ENCODE results near the gene CYP19A1.

The CYP19A1 gene

GRCh38 chr15:51186181-51186705 lies 152.2 kb downstream of the CYP19A1 start:
- Mint-ChIP-seq H3K27ac (peak overlapping the region in 2 of 3 experiments; percentile 22 to 31), H3K9me3 (no peaks in the 10 kb centered on the region), H3K4me3 (no peak overlapping the region), H3K27me3 (ENCODE audit: low read depth) (peaks cover 7% of the 10 kb centered on the region), H3K4me1 (peaks cover 71% of the 10 kb centered on the region), H3K36me3 (ENCODE audit: low read depth) (no peaks in the 10 kb centered on the region)
- TF ChIP-seq CTCF (IDR thresholded peaks at IDR 0.05; ENCODE audit: unreplicated experiment in 3 of 3) = no peak

GRCh38 chr15:51185213-51186159 lies 152.9 kb downstream of the CYP19A1 start:
- peak overlapping the region in 2 of 3 experiments; percentile 5 to 40 for H3K27ac Mint-ChIP-seq
- H3K4me1 Mint-ChIP-seq = peaks cover 64% of the 10 kb centered on the region

GRCh38 chr15:51184627-51185026 lies 153.8 kb downstream of the CYP19A1 start:
- peaks cover 7% of the 10 kb centered on the region for H3K27me3 Mint-ChIP-seq (ENCODE audit: low read depth)
- peaks cover 57% of the 10 kb centered on the region for H3K4me1 Mint-ChIP-seq
- peak overlapping the region in 1 of 3 experiments; percentile 40 for H3K27ac Mint-ChIP-seq
- H3K36me3 Mint-ChIP-seq (ENCODE audit: low read depth) = no peaks in the 10 kb centered on the region
- TF ChIP-seq CTCF (IDR thresholded peaks at IDR 0.05; ENCODE audit: unreplicated experiment in 3 of 3) = no peak
- no peak overlapping the region for H3K4me3 Mint-ChIP-seq
- peaks cover 2% of the 10 kb centered on the region for H3K9me3 Mint-ChIP-seq

More at GRCh38 chr15:51185213-51186159, 152.9 kb downstream of the CYP19A1 start:
- no peaks in the 10 kb centered on the region for H3K36me3 Mint-ChIP-seq (ENCODE audit: low read depth)
- H3K4me3 Mint-ChIP-seq = no peak overlapping the region
- H3K9me3 Mint-ChIP-seq = peaks cover 2% of the 10 kb centered on the region
- TF ChIP-seq CTCF (IDR thresholded peaks at IDR 0.05; ENCODE audit: unreplicated experiment in 3 of 3) = no peak
- H3K27me3 Mint-ChIP-seq (ENCODE audit: low read depth) = peaks cover 7% of the 10 kb centered on the region

- H3K36me3 Mint-ChIP-seq (ENCODE audit: low read depth) = no peaks in the 10 kb centered on the region
- H3K4me3 Mint-ChIP-seq = no peak overlapping the region
Observed at GRCh38 chr15:51183076-51183475, 155.3 kb downstream of the CYP19A1 start.

GRCh38 chr15:51181905-51182304 lies 156.5 kb downstream of the CYP19A1 start:
- Mint-ChIP-seq H3K4me3 (no peak overlapping the region), H3K27me3 (ENCODE audit: low read depth) (no peaks in the 10 kb centered on the region), H3K9me3 (peaks cover 8% of the 10 kb centered on the region), H3K27ac (no peak overlapping the region), H3K4me1 (peaks cover 35% of the 10 kb centered on the region), H3K36me3 (ENCODE audit: low read depth) (no peaks in the 10 kb centered on the region)
- no peak for TF ChIP-seq CTCF (IDR thresholded peaks at IDR 0.05; ENCODE audit: unreplicated experiment in 3 of 3)

More at GRCh38 chr15:51183076-51183475, 155.3 kb downstream of the CYP19A1 start:
- H3K27me3 Mint-ChIP-seq (ENCODE audit: low read depth) = no peaks in the 10 kb centered on the region
- H3K4me1 Mint-ChIP-seq = peaks cover 47% of the 10 kb centered on the region
- no peak for TF ChIP-seq CTCF (IDR thresholded peaks at IDR 0.05; ENCODE audit: unreplicated experiment in 3 of 3)
- no peak overlapping the region for H3K27ac Mint-ChIP-seq
- H3K9me3 Mint-ChIP-seq = peaks cover 8% of the 10 kb centered on the region
